ENCODE data around the gene NFIA.

DNA sequence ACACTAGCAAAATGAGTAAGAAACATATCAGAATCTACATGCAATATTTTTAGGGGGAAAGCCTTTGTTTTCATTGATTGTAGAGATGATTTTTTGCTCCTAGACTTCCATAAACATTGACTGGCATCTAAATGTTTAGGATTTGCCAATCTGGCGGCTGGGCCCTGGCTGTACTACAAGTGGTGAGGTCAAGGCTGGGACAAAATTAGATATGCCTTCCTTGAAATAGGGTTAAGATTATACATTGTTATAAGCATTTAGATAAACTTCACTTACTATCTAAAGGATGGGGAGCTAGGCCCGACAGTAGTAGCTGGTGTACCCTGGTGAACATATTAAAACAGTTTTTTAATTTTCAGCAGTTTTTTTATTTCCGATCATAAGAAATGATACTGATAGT lies 5.2 kb downstream of the NFIA start:
- TF ChIP-seq, protein P1, sequence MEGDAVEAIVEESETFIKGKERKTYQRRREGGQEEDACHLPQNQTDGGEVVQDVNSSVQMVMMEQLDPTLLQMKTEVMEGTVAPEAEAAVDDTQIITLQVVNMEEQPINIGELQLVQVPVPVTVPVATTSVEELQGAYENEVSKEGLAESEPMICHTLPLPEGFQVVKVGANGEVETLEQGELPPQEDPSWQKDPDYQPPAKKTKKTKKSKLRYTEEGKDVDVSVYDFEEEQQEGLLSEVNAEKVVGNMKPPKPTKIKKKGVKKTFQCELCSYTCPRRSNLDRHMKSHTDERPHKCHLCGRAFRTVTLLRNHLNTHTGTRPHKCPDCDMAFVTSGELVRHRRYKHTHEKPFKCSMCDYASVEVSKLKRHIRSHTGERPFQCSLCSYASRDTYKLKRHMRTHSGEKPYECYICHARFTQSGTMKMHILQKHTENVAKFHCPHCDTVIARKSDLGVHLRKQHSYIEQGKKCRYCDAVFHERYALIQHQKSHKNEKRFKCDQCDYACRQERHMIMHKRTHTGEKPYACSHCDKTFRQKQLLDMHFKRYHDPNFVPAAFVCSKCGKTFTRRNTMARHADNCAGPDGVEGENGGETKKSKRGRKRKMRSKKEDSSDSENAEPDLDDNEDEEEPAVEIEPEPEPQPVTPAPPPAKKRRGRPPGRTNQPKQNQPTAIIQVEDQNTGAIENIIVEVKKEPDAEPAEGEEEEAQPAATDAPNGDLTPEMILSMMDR (tag by site-specific recombination; IDR thresholded peaks at IDR 0.05) = no peak
- TF ChIP-seq, protein P2, sequence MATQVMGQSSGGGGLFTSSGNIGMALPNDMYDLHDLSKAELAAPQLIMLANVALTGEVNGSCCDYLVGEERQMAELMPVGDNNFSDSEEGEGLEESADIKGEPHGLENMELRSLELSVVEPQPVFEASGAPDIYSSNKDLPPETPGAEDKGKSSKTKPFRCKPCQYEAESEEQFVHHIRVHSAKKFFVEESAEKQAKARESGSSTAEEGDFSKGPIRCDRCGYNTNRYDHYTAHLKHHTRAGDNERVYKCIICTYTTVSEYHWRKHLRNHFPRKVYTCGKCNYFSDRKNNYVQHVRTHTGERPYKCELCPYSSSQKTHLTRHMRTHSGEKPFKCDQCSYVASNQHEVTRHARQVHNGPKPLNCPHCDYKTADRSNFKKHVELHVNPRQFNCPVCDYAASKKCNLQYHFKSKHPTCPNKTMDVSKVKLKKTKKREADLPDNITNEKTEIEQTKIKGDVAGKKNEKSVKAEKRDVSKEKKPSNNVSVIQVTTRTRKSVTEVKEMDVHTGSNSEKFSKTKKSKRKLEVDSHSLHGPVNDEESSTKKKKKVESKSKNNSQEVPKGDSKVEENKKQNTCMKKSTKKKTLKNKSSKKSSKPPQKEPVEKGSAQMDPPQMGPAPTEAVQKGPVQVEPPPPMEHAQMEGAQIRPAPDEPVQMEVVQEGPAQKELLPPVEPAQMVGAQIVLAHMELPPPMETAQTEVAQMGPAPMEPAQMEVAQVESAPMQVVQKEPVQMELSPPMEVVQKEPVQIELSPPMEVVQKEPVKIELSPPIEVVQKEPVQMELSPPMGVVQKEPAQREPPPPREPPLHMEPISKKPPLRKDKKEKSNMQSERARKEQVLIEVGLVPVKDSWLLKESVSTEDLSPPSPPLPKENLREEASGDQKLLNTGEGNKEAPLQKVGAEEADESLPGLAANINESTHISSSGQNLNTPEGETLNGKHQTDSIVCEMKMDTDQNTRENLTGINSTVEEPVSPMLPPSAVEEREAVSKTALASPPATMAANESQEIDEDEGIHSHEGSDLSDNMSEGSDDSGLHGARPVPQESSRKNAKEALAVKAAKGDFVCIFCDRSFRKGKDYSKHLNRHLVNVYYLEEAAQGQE (tag by site-specific recombination; IDR thresholded peaks at IDR 0.05) = no peak
- no peak for TF ChIP-seq ZNF184 (tag by site-specific recombination; IDR thresholded peaks at IDR 0.05)
- TF ChIP-seq KLF1 (tag by site-specific recombination; IDR thresholded peaks at IDR 0.05) = no peak
- no peak for TF ChIP-seq ZFP41 (tag by site-specific recombination; IDR thresholded peaks at IDR 0.05; ENCODE audit: borderline replicate concordance)
- TF ChIP-seq SP2 (tag by site-specific recombination; IDR thresholded peaks at IDR 0.05) = no peak

Measured in HEK293 (cell line).